Testis (tissue), 3 donors: Measurements from ENCODE around the gene GPR137. TPM values are rescaled to one million over a fixed set of nuclear protein-coding genes. Genes with fewer than 3 reads are reported as not detected.

Experiments used
- DNase-seq: peaks from one replicate; pipeline ENCODE4 v3.0.0-alpha.2; 2019
- H3K27ac ChIP-seq, 2 donors: fragments of 200-600 bp; sonication (generic); one replicate each; pipeline ENCODE4 v1.5.1; 2019
- H3K27me3 ChIP-seq: fragments of 200-600 bp; sonication (generic); one replicate; pipeline ENCODE4 v1.5.1; 2019
- H3K36me3 ChIP-seq: fragments of 200-600 bp; sonication (generic); one replicate; pipeline ENCODE4 v1.5.1; 2017; ENCODE audit warnings: low read depth; ENCODE audit errors: missing control alignments
- H3K4me1 ChIP-seq: fragments of 200-600 bp; sonication (generic); one replicate; pipeline ENCODE4 v1.5.1; 2019
- H3K4me3 ChIP-seq, 2 donors: fragments of 200-600 bp; sonication (generic); one replicate each; pipeline ENCODE4 v1.5.1; 2017 to 2019
- H3K9me3 ChIP-seq: fragments of 200-600 bp; sonication (generic); one replicate; pipeline ENCODE4 v1.5.1; 2017
- CTCF ChIP-seq, 3 experiments: fragments of 450-650 bp in 2 of 3; fragments of 200-600 bp in 1 of 3; sonication (generic) in 1 of 3; IDR thresholded peaks; one replicate each; pipeline ENCODE4 v1.5.1; 2016 to 2019; ENCODE audit warnings: antibody characterized with exemption in 3 of 3, mild to moderate bottlenecking in 2 of 3, moderate library complexity in 1 of 3
- POLR2A ChIP-seq: fragments of 450-650 bp; IDR thresholded peaks from one replicate; pipeline ENCODE4 v1.6.1; 2017; ENCODE audit warnings: antibody characterized with exemption, mild to moderate bottlenecking, moderate library complexity
- WGBS, 2 donors: methylation state at CpG; one replicate each; pipeline ENCODE4 v1.1.5; 2018; 5-methylcytosine and 5-hydroxymethylcytosine counted together
- intact Hi-C: fragments of 100-400 bp; cut with DNase I; formaldehyde crosslinking; loops from one replicate; pipeline ENCODE4 v1.15.1; 2023; ENCODE audit warnings: low total_unique reads
- polyA plus RNA-seq: library from polyadenylated mRNA; stranded (reverse); fragments of 350-450 nt; fragmentation: Illumina TruSeq; extraction: RNeasy Lipid Tissue Mini Kit (QIAGEN cat#74804); gene quantifications from one replicate; pipeline ENCODE4 v1.2.3, GENCODE V29; 2014; ENCODE audit warnings: low read depth, low replicate concordance; ENCODE audit not compliant: insufficient read depth
- total RNA-seq, 2 donors: library from RNA; depleted of rRNA; stranded (reverse); fragments of >200 nt; gene quantifications; one replicate each; pipeline ENCODE4 v1.2.3, GENCODE V29; 2016

GPR137 gene
- total and polyA plus RNA-seq, 3 donors from 2014 or later: 204 to 390 (median 230) TPM

- Histone ChIP-seq H3K27me3 (no peaks in the 10 kb centered on the region), H3K4me1 (peaks cover 17% of the 10 kb centered on the region), H3K9me3 (no peaks in the 10 kb centered on the region), H3K4me3 (no peak overlapping the region), H3K27ac (no peak overlapping the region), H3K36me3 (no peaks in the 10 kb centered on the region)
- 56 to 57% methylated on average over 16 to 20 of the region's 20 CpGs for WGBS, 2 donors
- DNase-seq: peak; percentile 86
- intact Hi-C loops: no loop called here
- no peak for TF ChIP-seq POLR2A
- peak in 1 of 3 experiments; percentile 8 for TF ChIP-seq CTCF (IDR thresholded peaks at IDR 0.05)
These were observed 46.1 kb downstream of the GPR137 start for GRCh38 chr11:64331569-64332371.

- DNase-seq: no peak
These were observed 47.9 kb downstream of the GPR137 start for GRCh38 chr11:64333556-64333955.

GRCh38 chr11:64334764-64335735, 49.4 kb downstream of the GPR137 start:
- DNase-seq: no peak
- 73 to 81% methylated on average over 12 to 13 of the region's 13 CpGs for WGBS, 2 donors
- H3K9me3 ChIP-seq: no peaks in the 10 kb centered on the region
- H3K27ac ChIP-seq: no peak overlapping the region
- H3K4me1 ChIP-seq: peaks cover 5% of the 10 kb centered on the region
- no peak overlapping the region for H3K4me3 ChIP-seq
- H3K27me3 ChIP-seq: no peaks in the 10 kb centered on the region
- intact Hi-C loops: no loop called here
- H3K36me3 ChIP-seq: no peaks in the 10 kb centered on the region
- TF ChIP-seq POLR2A: no peak
- TF ChIP-seq CTCF (IDR thresholded peaks at IDR 0.05): no peak

More at GRCh38 chr11:64333556-64333955, 47.9 kb downstream of the GPR137 start:
- H3K4me1 ChIP-seq: peaks cover 17% of the 10 kb centered on the region
- 89 to 93% methylated on average over 8 of the region's 8 CpGs for WGBS, 2 donors
- intact Hi-C loops: no loop called here
- no peak overlapping the region for H3K27ac ChIP-seq
- TF ChIP-seq CTCF (IDR thresholded peaks at IDR 0.05): no peak
- TF ChIP-seq POLR2A: no peak
- H3K9me3 ChIP-seq: no peaks in the 10 kb centered on the region
- H3K27me3 ChIP-seq: no peaks in the 10 kb centered on the region
- H3K4me3 ChIP-seq: no peak overlapping the region
- no peaks in the 10 kb centered on the region for H3K36me3 ChIP-seq

- DNase-seq: no peak
These were observed 52.0 kb downstream of the GPR137 start for GRCh38 chr11:64337538-64338249.

More at GRCh38 chr11:64337538-64338249, 52.0 kb downstream of the GPR137 start:
- TF ChIP-seq POLR2A (no peak), CTCF (IDR thresholded peaks at IDR 0.05) (no peak)
- 79 to 84% methylated on average over 8 of the region's 8 CpGs for WGBS, 2 donors
- no peak overlapping the region for H3K27ac ChIP-seq
- no peak overlapping the region for H3K4me3 ChIP-seq
- peaks cover 10% of the 10 kb centered on the region for H3K4me1 ChIP-seq
- intact Hi-C loops: no loop called here
- no peaks in the 10 kb centered on the region for H3K27me3 ChIP-seq
- no peaks in the 10 kb centered on the region for H3K9me3 ChIP-seq
- H3K36me3 ChIP-seq: no peaks in the 10 kb centered on the region
